ENCODE measurements around the gene POC5. TPM values are rescaled to one million over a fixed set of nuclear protein-coding genes. Genes with fewer than 3 reads are reported as not detected.
"Not testable (repeated sequence)": the region's sequence is repeated elsewhere in the genome, so short reads cannot be mapped to it uniquely, and the experiment has no call there.

The POC5 gene
- total RNA-seq, 3 donors from 2014 or later: 17.2 to 24.1 (median 18.6) TPM

GRCh38 chr5:75721573-75721972, 4.3 kb upstream of the POC5 start:
- H3K36me3 Mint-ChIP-seq (ENCODE audit: insufficient read depth): no peaks in the 10 kb centered on the region
- peaks cover 5% of the 10 kb centered on the region for H3K27me3 Mint-ChIP-seq (ENCODE audit: low read depth)
- peaks cover 6% of the 10 kb centered on the region for H3K9me3 Mint-ChIP-seq
- H3K4me3 Mint-ChIP-seq: no peak overlapping the region
- DNase-seq: no peak
- peaks cover 9% of the 10 kb centered on the region for H3K4me1 Mint-ChIP-seq (ENCODE audit: low read depth)
- ATAC-seq: no peak

- Mint-ChIP-seq H3K36me3 (ENCODE audit: insufficient read depth) (no peaks in the 10 kb centered on the region), H3K4me3 (no peak overlapping the region), H3K9me3 (peaks cover 6% of the 10 kb centered on the region), H3K27me3 (ENCODE audit: low read depth) (peaks cover 5% of the 10 kb centered on the region), H3K4me1 (ENCODE audit: low read depth) (peaks cover 15% of the 10 kb centered on the region)
- DNase-seq (no peak), ATAC-seq (no peak)
These were observed 3.6 kb upstream of the POC5 start for GRCh38 chr5:75720882-75721281.

- peaks cover 17% of the 10 kb centered on the region for H3K36me3 Mint-ChIP-seq (ENCODE audit: insufficient read depth)
- peak overlapping the region; percentile 99 for H3K4me3 Mint-ChIP-seq
- H3K9me3 Mint-ChIP-seq: no peaks in the 10 kb centered on the region
- H3K4me1 Mint-ChIP-seq (ENCODE audit: low read depth): peaks cover 38% of the 10 kb centered on the region
- ATAC-seq (peak; percentile 3 to 5), DNase-seq (no peak)
- no peaks in the 10 kb centered on the region for H3K27me3 Mint-ChIP-seq (ENCODE audit: low read depth)
These were observed 539 bp downstream of the POC5 start for GRCh38 chr5:75716715-75717081.

GRCh38 chr5:75712091-75712490, 5.1 kb downstream of the POC5 start:
- H3K9me3 Mint-ChIP-seq: no peaks in the 10 kb centered on the region
- H3K4me3 Mint-ChIP-seq: no peak overlapping the region
- DNase-seq (no peak), ATAC-seq (no peak)
- no peaks in the 10 kb centered on the region for H3K27me3 Mint-ChIP-seq (ENCODE audit: low read depth)
- peaks cover 35% of the 10 kb centered on the region for H3K4me1 Mint-ChIP-seq (ENCODE audit: low read depth)
- H3K36me3 Mint-ChIP-seq (ENCODE audit: insufficient read depth): peaks cover 31% of the 10 kb centered on the region

- no peak overlapping the region for H3K4me3 Mint-ChIP-seq
- no peaks in the 10 kb centered on the region for H3K9me3 Mint-ChIP-seq
- H3K4me1 Mint-ChIP-seq (ENCODE audit: low read depth): peaks cover 29% of the 10 kb centered on the region
- peaks cover 33% of the 10 kb centered on the region for H3K36me3 Mint-ChIP-seq (ENCODE audit: insufficient read depth)
- DNase-seq: no peak
- H3K27me3 Mint-ChIP-seq (ENCODE audit: low read depth): no peaks in the 10 kb centered on the region
- ATAC-seq: no peak
These were observed 6.1 kb downstream of the POC5 start for GRCh38 chr5:75711151-75711550.

GRCh38 chr5:75710637-75711036, 6.6 kb downstream of the POC5 start:
- Mint-ChIP-seq H3K4me1 (ENCODE audit: low read depth) (peaks cover 28% of the 10 kb centered on the region), H3K27me3 (ENCODE audit: low read depth) (no peaks in the 10 kb centered on the region), H3K9me3 (no peaks in the 10 kb centered on the region), H3K36me3 (ENCODE audit: insufficient read depth) (peaks cover 36% of the 10 kb centered on the region), H3K4me3 (no peak overlapping the region)
- DNase-seq (no peak), ATAC-seq (no peak)

GRCh38 chr5:75707911-75708509, 9.2 kb downstream of the POC5 start:
- ATAC-seq (no peak), DNase-seq (no peak)
- Mint-ChIP-seq H3K4me3 (no peak overlapping the region), H3K9me3 (no peaks in the 10 kb centered on the region), H3K4me1 (ENCODE audit: low read depth) (peaks cover 8% of the 10 kb centered on the region), H3K36me3 (ENCODE audit: insufficient read depth) (peaks cover 29% of the 10 kb centered on the region), H3K27me3 (ENCODE audit: low read depth) (no peaks in the 10 kb centered on the region)

- Mint-ChIP-seq H3K36me3 (ENCODE audit: insufficient read depth) (peaks cover 40% of the 10 kb centered on the region), H3K4me3 (no peak overlapping the region), H3K4me1 (ENCODE audit: low read depth) (peaks cover 8% of the 10 kb centered on the region), H3K27me3 (ENCODE audit: low read depth) (no peaks in the 10 kb centered on the region), H3K9me3 (no peaks in the 10 kb centered on the region)
- ATAC-seq (no peak), DNase-seq (no peak)
These were observed 10.5 kb downstream of the POC5 start for GRCh38 chr5:75706775-75707174.

- peaks cover 38% of the 10 kb centered on the region for H3K36me3 Mint-ChIP-seq (ENCODE audit: insufficient read depth)
- no peak overlapping the region for H3K4me3 Mint-ChIP-seq
- DNase-seq (no peak), ATAC-seq (no peak)
- H3K9me3 Mint-ChIP-seq: no peaks in the 10 kb centered on the region
- no peaks in the 10 kb centered on the region for H3K27me3 Mint-ChIP-seq (ENCODE audit: low read depth)
- H3K4me1 Mint-ChIP-seq (ENCODE audit: low read depth): peaks cover 6% of the 10 kb centered on the region
These were observed 11.2 kb downstream of the POC5 start for GRCh38 chr5:75706016-75706415.

GRCh38 chr5:75701856-75702255, 15.4 kb downstream of the POC5 start:
- Mint-ChIP-seq H3K4me1 (ENCODE audit: low read depth) (peaks cover 9% of the 10 kb centered on the region), H3K9me3 (no peaks in the 10 kb centered on the region), H3K4me3 (no peak overlapping the region), H3K36me3 (ENCODE audit: insufficient read depth) (peaks cover 42% of the 10 kb centered on the region), H3K27me3 (ENCODE audit: low read depth) (no peaks in the 10 kb centered on the region)
- ATAC-seq: no peak
- no peak for DNase-seq

GRCh38 chr5:75695472-75696351, 21.5 kb downstream of the POC5 start:
- H3K9me3 Mint-ChIP-seq; DNase-seq; ATAC-seq; H3K4me3 Mint-ChIP-seq; H3K4me1 Mint-ChIP-seq (ENCODE audit: low read depth); H3K27me3 Mint-ChIP-seq (ENCODE audit: low read depth): not testable (repeated sequence)
- H3K36me3 Mint-ChIP-seq (ENCODE audit: insufficient read depth): peaks cover 28% of the 10 kb centered on the region

GRCh38 chr5:75694781-75695180, 22.5 kb downstream of the POC5 start:
- H3K27me3 Mint-ChIP-seq (ENCODE audit: low read depth): no peaks in the 10 kb centered on the region
- no peak overlapping the region for H3K4me3 Mint-ChIP-seq
- H3K9me3 Mint-ChIP-seq: no peaks in the 10 kb centered on the region
- ATAC-seq: no peak
- H3K4me1 Mint-ChIP-seq (ENCODE audit: low read depth): peaks cover 6% of the 10 kb centered on the region
- DNase-seq: no peak
- peaks cover 30% of the 10 kb centered on the region for H3K36me3 Mint-ChIP-seq (ENCODE audit: insufficient read depth)

GRCh38 chr5:75690669-75691068, 26.6 kb downstream of the POC5 start:
- Mint-ChIP-seq H3K4me1 (ENCODE audit: low read depth) (peaks cover 2% of the 10 kb centered on the region), H3K9me3 (no peaks in the 10 kb centered on the region), H3K4me3 (no peak overlapping the region), H3K27me3 (ENCODE audit: low read depth) (no peaks in the 10 kb centered on the region), H3K36me3 (ENCODE audit: insufficient read depth) (peaks cover 28% of the 10 kb centered on the region)
- ATAC-seq: no peak
- no peak for DNase-seq

GRCh38 chr5:75686480-75686879, 30.8 kb downstream of the POC5 start:
- Mint-ChIP-seq H3K4me1 (ENCODE audit: low read depth) (peaks cover 2% of the 10 kb centered on the region), H3K27me3 (ENCODE audit: low read depth) (no peaks in the 10 kb centered on the region), H3K4me3 (no peak overlapping the region), H3K9me3 (no peaks in the 10 kb centered on the region), H3K36me3 (ENCODE audit: insufficient read depth) (peaks cover 24% of the 10 kb centered on the region)
- DNase-seq: no peak
- ATAC-seq: no peak

GRCh38 chr5:75685141-75685540, 32.1 kb downstream of the POC5 start:
- Mint-ChIP-seq H3K4me3 (no peak overlapping the region), H3K36me3 (ENCODE audit: insufficient read depth) (peaks cover 23% of the 10 kb centered on the region), H3K27me3 (ENCODE audit: low read depth) (no peaks in the 10 kb centered on the region), H3K4me1 (ENCODE audit: low read depth) (no peaks in the 10 kb centered on the region), H3K9me3 (no peaks in the 10 kb centered on the region)
- ATAC-seq (no peak), DNase-seq (no peak)
